ENCODE results near the gene EXOSC3. TPM values are rescaled to one million over a fixed set of nuclear protein-coding genes. Genes with fewer than 3 reads are reported as not detected.

EXOSC3 gene
- total and polyA plus RNA-seq, 9 of the 15 experiments (the other 6 are each of a cell fraction or from before 2014, with no cell fraction given): 18.5 to 266 (median 114) TPM

DNA sequence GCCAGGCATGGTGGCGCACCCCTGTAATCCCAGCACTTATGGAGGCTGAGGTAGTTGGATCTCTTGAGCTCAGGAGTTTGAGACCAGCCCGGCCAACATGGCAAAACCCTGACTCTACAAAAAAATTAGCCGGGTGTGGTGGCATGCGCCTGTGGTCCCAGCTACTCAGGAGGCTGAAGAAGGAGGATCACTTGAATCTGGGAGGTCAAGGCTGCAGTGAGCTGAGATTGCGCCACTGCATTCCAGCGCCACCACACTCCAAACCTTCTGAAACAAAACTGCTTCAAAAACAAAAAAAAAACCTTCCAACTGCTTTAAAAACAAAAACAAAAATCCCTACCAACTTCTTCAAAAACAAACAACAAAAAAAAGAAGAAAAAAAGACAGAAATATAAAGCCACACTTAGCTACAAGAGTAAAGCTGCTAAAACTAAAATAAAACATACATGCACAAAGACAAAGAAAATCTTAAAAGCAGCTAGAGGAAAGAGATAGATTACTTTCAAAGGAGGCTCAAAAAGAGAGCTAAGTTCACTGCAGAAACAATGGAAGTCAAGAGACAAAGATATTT lies 27.1 kb upstream of the EXOSC3 start (continued):
- TF ChIP-seq, protein P1, sequence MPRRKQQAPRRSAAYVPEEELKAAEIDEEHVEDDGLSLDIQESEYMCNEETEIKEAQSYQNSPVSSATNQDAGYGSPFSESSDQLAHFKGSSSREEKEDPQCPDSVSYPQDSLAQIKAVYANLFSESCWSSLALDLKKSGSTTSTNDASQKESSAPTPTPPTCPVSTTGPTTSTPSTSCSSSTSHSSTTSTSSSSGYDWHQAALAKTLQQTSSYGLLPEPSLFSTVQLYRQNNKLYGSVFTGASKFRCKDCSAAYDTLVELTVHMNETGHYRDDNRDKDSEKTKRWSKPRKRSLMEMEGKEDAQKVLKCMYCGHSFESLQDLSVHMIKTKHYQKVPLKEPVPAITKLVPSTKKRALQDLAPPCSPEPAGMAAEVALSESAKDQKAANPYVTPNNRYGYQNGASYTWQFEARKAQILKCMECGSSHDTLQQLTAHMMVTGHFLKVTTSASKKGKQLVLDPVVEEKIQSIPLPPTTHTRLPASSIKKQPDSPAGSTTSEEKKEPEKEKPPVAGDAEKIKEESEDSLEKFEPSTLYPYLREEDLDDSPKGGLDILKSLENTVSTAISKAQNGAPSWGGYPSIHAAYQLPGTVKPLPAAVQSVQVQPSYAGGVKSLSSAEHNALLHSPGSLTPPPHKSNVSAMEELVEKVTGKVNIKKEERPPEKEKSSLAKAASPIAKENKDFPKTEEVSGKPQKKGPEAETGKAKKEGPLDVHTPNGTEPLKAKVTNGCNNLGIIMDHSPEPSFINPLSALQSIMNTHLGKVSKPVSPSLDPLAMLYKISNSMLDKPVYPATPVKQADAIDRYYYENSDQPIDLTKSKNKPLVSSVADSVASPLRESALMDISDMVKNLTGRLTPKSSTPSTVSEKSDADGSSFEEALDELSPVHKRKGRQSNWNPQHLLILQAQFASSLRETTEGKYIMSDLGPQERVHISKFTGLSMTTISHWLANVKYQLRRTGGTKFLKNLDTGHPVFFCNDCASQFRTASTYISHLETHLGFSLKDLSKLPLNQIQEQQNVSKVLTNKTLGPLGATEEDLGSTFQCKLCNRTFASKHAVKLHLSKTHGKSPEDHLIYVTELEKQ (CRISPR knock-in tag; IDR thresholded peaks at IDR 0.05): no peak
- peak; percentile 43 to 56; a peak in 2 of 4 replicates for TF ChIP-seq TRIM24 (IDR thresholded peaks at IDR 0.05)
- TF ChIP-seq, protein P2, sequence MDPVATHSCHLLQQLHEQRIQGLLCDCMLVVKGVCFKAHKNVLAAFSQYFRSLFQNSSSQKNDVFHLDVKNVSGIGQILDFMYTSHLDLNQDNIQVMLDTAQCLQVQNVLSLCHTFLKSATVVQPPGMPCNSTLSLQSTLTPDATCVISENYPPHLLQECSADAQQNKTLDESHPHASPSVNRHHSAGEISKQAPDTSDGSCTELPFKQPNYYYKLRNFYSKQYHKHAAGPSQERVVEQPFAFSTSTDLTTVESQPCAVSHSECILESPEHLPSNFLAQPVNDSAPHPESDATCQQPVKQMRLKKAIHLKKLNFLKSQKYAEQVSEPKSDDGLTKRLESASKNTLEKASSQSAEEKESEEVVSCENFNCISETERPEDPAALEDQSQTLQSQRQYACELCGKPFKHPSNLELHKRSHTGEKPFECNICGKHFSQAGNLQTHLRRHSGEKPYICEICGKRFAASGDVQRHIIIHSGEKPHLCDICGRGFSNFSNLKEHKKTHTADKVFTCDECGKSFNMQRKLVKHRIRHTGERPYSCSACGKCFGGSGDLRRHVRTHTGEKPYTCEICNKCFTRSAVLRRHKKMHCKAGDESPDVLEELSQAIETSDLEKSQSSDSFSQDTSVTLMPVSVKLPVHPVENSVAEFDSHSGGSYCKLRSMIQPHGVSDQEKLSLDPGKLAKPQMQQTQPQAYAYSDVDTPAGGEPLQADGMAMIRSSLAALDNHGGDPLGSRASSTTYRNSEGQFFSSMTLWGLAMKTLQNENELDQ (CRISPR knock-in tag; IDR thresholded peaks at IDR 0.05; ENCODE audit: borderline replicate concordance): no peak
- no peak for TF ChIP-seq HCFC1 (IDR thresholded peaks at IDR 0.05; ENCODE audit: low read depth, low read length)
- TF ChIP-seq THRAP3 (IDR thresholded peaks at IDR 0.05; ENCODE audit: borderline replicate concordance): no peak
- no peak for TF ChIP-seq SREBF1 (IDR thresholded peaks at IDR 0.05; ENCODE audit: borderline replicate concordance, low read depth, low read length)
- no peak for TF ChIP-seq POU5F1 (IDR thresholded peaks at IDR 0.05; ENCODE audit: borderline replicate concordance, low read depth, low read length, partially characterized antibody)
- TF ChIP-seq ZNF23 (CRISPR knock-in tag; IDR thresholded peaks at IDR 0.05): no peak
- TF ChIP-seq, protein P3, sequence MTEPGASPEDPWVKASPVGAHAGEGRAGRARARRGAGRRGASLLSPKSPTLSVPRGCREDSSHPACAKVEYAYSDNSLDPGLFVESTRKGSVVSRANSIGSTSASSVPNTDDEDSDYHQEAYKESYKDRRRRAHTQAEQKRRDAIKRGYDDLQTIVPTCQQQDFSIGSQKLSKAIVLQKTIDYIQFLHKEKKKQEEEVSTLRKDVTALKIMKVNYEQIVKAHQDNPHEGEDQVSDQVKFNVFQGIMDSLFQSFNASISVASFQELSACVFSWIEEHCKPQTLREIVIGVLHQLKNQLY (CRISPR knock-in tag; conservative IDR thresholded peaks at IDR 0.05): no peak
- TF ChIP-seq, protein P4, sequence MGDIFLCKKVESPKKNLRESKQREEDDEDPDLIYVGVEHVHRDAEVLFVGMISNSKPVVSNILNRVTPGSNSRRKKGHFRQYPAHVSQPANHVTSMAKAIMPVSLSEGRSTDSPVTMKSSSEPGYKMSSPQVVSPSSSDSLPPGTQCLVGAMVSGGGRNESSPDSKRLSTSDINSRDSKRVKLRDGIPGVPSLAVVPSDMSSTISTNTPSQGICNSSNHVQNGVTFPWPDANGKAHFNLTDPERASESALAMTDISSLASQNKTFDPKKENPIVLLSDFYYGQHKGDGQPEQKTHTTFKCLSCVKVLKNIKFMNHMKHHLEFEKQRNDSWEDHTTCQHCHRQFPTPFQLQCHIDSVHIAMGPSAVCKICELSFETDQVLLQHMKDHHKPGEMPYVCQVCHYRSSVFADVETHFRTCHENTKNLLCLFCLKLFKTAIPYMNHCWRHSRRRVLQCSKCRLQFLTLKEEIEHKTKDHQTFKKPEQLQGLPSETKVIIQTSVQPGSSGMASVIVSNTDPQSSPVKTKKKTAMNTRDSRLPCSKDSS (IDR thresholded peaks at IDR 0.05; ENCODE audit: low read depth, partially characterized antibody): peak; percentile 67
- no peak for TF ChIP-seq SMAD4 (CRISPR knock-in tag; conservative IDR thresholded peaks at IDR 0.05)
- TF ChIP-seq, protein P5, sequence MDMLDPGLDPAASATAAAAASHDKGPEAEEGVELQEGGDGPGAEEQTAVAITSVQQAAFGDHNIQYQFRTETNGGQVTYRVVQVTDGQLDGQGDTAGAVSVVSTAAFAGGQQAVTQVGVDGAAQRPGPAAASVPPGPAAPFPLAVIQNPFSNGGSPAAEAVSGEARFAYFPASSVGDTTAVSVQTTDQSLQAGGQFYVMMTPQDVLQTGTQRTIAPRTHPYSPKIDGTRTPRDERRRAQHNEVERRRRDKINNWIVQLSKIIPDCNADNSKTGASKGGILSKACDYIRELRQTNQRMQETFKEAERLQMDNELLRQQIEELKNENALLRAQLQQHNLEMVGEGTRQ (CRISPR knock-in tag; IDR thresholded peaks at IDR 0.05): no peak
- no peak for TF ChIP-seq NELFE (IDR thresholded peaks at IDR 0.05; ENCODE audit: insufficient read depth, insufficient read length)

All from K562 (cell line).